SK-N-SH treated with all-trans-retinoic acid at 6 μM for 48 hours (cell line): ENCODE results near the gene RADIL.
A peak's percentile ranks its signal among the peaks of the same experiment; 100 is the strongest.
"Not testable (repeated sequence)": the region's sequence is repeated elsewhere in the genome, so short reads cannot be mapped to it uniquely, and the experiment has no call there.

Experiments used
- ATAC-seq: fragments of 200-7000 bp; cut with Tn5 transposase; 3 replicates; pipeline ENCODE4 v1.9.1; 2020; ENCODE audit warnings: mild to moderate bottlenecking, moderate library complexity
- ARNTL ChIP-seq: fragments of 450-650 bp; formaldehyde crosslinking; IDR thresholded peaks from 2 replicates; pipeline ENCODE4 v1.5.0; 2020; ENCODE audit warnings: low read depth, mild to moderate bottlenecking, moderate library complexity, borderline replicate concordance
- CREB5 ChIP-seq: fragments of 250-450 bp; sonication (Bioruptor Pico); IDR thresholded peaks from 2 replicates; pipeline ENCODE4 v1.5.1; 2020; ENCODE audit warnings: low read depth, mild to moderate bottlenecking, moderate library complexity
- CSDC2 ChIP-seq: fragments of 250-450 bp; sonication (Bioruptor Pico); IDR thresholded peaks from 2 replicates; pipeline ENCODE4 v1.5.0; 2020; ENCODE audit warnings: mild to moderate bottlenecking, moderate library complexity
- CSRNP3 ChIP-seq: fragments of 250-450 bp; sonication (Bioruptor Pico); IDR thresholded peaks from 2 replicates; pipeline ENCODE4 v1.5.1; 2021; ENCODE audit warnings: mild to moderate bottlenecking, moderate library complexity
- ESRRG ChIP-seq: fragments of 250-450 bp; sonication (Bioruptor Pico); IDR thresholded peaks from 2 replicates; pipeline ENCODE4 v1.6.1; 2021; ENCODE audit warnings: mild to moderate bottlenecking
- GLIS3 ChIP-seq: fragments of 250-450 bp; sonication (Bioruptor Pico); IDR thresholded peaks from 2 replicates; pipeline ENCODE4 v1.5.0; 2020; ENCODE audit warnings: mild to moderate bottlenecking, moderate library complexity
- ISL1 ChIP-seq: fragments of 250-450 bp; sonication (Bioruptor Pico); IDR thresholded peaks from 2 replicates; pipeline ENCODE4 v2.1.2; 2022; ENCODE audit warnings: mild to moderate bottlenecking, moderate library complexity
- OSR1 ChIP-seq: fragments of 250-450 bp; sonication (Bioruptor Pico); IDR thresholded peaks from 2 replicates; pipeline ENCODE4 v1.8.0; 2022; ENCODE audit warnings: moderate library complexity, mild to moderate bottlenecking, inconsistent platforms
- POU6F1 ChIP-seq: fragments of 250-450 bp; sonication (Bioruptor Pico); IDR thresholded peaks from 2 replicates; pipeline ENCODE4 v1.8.0; 2021; ENCODE audit warnings: low read depth, mild to moderate bottlenecking, moderate library complexity, borderline replicate concordance
- RARB ChIP-seq: fragments of 250-450 bp; sonication (Bioruptor Pico); IDR thresholded peaks from 2 replicates; pipeline ENCODE4 v1.8.0; 2021; ENCODE audit warnings: mild to moderate bottlenecking, moderate library complexity
- SNAI2 ChIP-seq: fragments of 250-450 bp; sonication (Bioruptor Pico); IDR thresholded peaks from 2 replicates; pipeline ENCODE4 v1.5.0; 2020; ENCODE audit warnings: mild to moderate bottlenecking, moderate library complexity
- TOX ChIP-seq: fragments of 250-450 bp; sonication (Bioruptor Pico); IDR thresholded peaks from 2 replicates; pipeline ENCODE4 v1.8.0; 2021; ENCODE audit warnings: mild to moderate bottlenecking, moderate library complexity, borderline replicate concordance
- ZC3H10 ChIP-seq: fragments of 250-450 bp; sonication (Bioruptor Pico); IDR thresholded peaks from 2 replicates; pipeline ENCODE4 v1.5.1; 2021; ENCODE audit warnings: mild to moderate bottlenecking, moderate library complexity
- ZFP3 ChIP-seq: fragments of 250-450 bp; sonication (Bioruptor Pico); IDR thresholded peaks from 2 replicates; pipeline ENCODE4 v1.5.0; 2020; ENCODE audit warnings: mild to moderate bottlenecking, moderate library complexity
- ZFP30 ChIP-seq: fragments of 450-650 bp; formaldehyde crosslinking; IDR thresholded peaks from 2 replicates; pipeline ENCODE4 v1.5.0; 2022; ENCODE audit warnings: mild to moderate bottlenecking, moderate library complexity
- ZNF70 ChIP-seq: fragments of 450-650 bp; formaldehyde crosslinking; IDR thresholded peaks from 2 replicates; pipeline ENCODE4 v1.5.0; 2020; ENCODE audit warnings: mild to moderate bottlenecking, moderate library complexity
- ZNF8 ChIP-seq: fragments of 450-650 bp; formaldehyde crosslinking; IDR thresholded peaks from 2 replicates; pipeline ENCODE4 v1.5.0; 2020; ENCODE audit warnings: mild to moderate bottlenecking, moderate library complexity
- TF ChIP-seq, protein P1 (sequence below): fragments of 250-450 bp; sonication (Bioruptor Pico); IDR thresholded peaks from 2 replicates; pipeline ENCODE4 v1.8.0; 2020; ENCODE audit warnings: mild to moderate bottlenecking, moderate library complexity, borderline replicate concordance

RADIL gene

GRCh38 chr7:4794591-4795350, 88.7 kb downstream of the RADIL start (continued):
- TF ChIP-seq, protein P1, sequence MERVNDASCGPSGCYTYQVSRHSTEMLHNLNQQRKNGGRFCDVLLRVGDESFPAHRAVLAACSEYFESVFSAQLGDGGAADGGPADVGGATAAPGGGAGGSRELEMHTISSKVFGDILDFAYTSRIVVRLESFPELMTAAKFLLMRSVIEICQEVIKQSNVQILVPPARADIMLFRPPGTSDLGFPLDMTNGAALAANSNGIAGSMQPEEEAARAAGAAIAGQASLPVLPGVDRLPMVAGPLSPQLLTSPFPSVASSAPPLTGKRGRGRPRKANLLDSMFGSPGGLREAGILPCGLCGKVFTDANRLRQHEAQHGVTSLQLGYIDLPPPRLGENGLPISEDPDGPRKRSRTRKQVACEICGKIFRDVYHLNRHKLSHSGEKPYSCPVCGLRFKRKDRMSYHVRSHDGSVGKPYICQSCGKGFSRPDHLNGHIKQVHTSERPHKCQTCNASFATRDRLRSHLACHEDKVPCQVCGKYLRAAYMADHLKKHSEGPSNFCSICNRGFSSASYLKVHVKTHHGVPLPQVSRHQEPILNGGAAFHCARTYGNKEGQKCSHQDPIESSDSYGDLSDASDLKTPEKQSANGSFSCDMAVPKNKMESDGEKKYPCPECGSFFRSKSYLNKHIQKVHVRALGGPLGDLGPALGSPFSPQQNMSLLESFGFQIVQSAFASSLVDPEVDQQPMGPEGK (CRISPR knock-in tag): no peak
- TF ChIP-seq CSRNP3 (no peak), RARB (CRISPR knock-in tag) (no peak)

GRCh38 chr7:4794171-4794570, 89.3 kb downstream of the RADIL start:
- not testable (repeated sequence) for ATAC-seq

DNA sequence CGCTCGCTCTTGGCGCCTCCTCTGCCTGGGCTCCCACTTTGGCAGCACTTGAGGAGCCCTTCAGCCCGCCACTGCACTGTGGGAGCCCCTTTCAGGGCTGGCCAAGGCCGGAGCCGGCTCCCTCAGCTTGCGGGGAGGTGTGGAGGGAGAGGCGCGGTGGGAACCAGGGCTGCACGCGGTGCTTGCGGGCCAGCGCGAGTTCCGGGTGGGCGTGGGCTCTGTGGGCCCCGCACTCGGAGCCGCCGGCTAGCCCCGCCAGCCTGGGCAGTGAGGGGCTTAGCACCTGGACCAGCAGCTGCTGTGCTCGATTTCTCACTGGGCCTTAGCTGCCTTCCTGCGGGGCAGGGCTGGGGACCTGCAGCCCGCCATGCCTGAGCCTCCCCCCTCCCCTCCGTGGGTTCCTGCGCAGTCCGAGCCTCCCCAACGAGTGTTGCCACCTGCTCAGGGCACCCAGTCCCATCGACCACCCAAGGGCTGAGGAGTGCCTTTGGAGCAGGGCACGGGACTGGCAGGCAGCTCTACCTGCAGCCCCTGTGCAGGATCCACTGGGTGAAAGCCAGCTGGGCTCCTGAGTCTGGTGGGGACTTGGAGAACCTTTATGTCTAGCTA, 90.0 kb downstream of the RADIL start:
- ATAC-seq: not testable (repeated sequence)

GRCh38 chr7:4792537-4793126, 90.9 kb downstream of the RADIL start:
- ATAC-seq: peak; percentile 1; the same call in 1 of the 3 replicates
- TF ChIP-seq, protein P1 (CRISPR knock-in tag): no peak
- TF ChIP-seq OSR1 (CRISPR knock-in tag) (no peak), ZNF70 (CRISPR knock-in tag) (no peak), GLIS3 (CRISPR knock-in tag) (no peak), ZFP30 (CRISPR knock-in tag) (no peak), TOX (CRISPR knock-in tag) (no peak), CSRNP3 (no peak), ARNTL (CRISPR knock-in tag) (no peak), CREB5 (CRISPR knock-in tag) (no peak), RARB (CRISPR knock-in tag) (no peak)

DNA sequence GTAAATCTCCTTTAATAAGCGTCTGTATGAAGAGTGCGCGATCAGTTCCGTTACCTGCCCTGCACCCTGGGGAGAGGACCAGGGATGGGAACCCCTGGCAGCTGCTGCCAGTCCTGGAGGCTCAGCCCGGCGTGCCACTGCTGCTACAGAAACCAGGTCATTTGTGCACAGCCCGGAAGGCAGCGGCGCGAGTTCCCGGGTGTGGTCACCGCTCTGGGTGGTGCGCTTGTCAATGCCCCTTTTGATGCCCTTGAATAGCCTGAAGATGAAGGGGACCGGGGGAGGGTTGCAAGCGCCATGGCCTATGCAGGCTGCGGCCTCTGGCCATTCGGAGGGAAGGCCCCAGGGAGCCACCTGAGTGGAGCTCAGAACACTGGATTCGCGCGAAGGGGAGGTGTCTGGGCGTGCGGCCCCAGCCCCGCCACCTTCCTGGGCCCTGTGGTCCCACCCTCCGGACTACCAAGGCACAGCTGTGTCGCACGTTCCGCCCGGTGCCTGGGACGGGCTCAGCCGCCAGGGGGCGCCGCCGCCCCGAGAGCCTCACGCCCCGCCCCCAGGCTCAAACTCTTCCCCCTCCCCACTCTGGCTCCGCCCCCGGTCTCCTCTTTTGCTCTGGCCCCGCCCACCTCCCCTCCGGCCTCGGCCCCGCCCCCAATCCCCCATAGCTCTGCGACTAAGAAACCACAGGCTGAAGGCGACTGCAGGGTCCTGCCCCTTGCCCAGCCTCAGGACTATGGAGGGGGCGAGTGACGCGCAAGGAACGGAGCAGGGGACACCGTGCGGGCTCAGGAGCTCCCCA, 91.6 kb downstream of the RADIL start:
- ATAC-seq: peak; percentile 47
- no peak for TF ChIP-seq SNAI2 (CRISPR knock-in tag)
- no peak for TF ChIP-seq ZFP30 (CRISPR knock-in tag)
- TF ChIP-seq POU6F1 (CRISPR knock-in tag): no peak
- no peak for TF ChIP-seq CSDC2 (CRISPR knock-in tag)
- no peak for TF ChIP-seq ZNF8 (CRISPR knock-in tag)
- no peak for TF ChIP-seq ZFP3 (CRISPR knock-in tag)
- no peak for TF ChIP-seq OSR1 (CRISPR knock-in tag)
- TF ChIP-seq ZC3H10 (CRISPR knock-in tag): no peak
- no peak for TF ChIP-seq ESRRG (CRISPR knock-in tag)
- TF ChIP-seq, protein P1 (CRISPR knock-in tag): no peak
- no peak for TF ChIP-seq ISL1 (CRISPR knock-in tag)
